Measurements from ENCODE around the gene ARIH2.

The ARIH2 gene

DNA sequence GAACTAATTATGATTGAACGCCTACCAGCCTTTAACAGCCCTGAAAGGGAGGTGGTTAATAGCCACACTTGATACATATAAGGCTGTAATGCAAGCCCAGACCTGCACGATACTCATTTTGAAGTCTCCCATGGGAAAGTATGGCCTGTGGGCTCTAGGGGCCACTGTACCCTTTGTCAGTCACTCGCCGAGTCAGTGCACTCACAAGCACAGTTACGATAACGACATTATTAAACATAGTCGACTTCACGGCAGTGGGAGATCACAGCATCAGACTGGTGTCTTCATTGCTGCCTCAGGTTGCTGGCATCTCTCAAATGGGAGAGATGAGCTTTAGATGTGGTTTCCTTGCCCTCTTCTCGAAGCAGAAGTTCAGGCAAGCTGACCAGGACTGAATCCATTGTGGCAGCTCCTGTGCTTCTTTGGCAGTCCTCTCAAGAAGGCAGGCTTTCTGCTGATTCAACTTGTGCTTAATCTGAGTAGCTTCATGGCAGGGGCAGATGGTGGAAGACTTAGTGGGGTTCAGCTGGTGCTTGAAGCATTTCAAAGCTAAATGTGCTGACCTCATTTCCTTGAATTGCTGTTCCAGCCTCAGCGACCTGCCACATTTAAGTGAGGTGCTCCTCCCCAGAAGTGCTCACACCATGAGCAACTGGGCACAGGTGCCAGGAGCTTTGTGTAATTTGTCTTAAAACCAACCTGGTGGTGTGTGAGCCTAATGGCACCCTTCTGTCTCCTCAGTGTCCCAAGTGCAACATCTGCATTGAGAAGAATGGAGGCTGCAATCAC lies 55.6 kb downstream of the ARIH2 start:
- no peak for DNase-seq

DNA sequence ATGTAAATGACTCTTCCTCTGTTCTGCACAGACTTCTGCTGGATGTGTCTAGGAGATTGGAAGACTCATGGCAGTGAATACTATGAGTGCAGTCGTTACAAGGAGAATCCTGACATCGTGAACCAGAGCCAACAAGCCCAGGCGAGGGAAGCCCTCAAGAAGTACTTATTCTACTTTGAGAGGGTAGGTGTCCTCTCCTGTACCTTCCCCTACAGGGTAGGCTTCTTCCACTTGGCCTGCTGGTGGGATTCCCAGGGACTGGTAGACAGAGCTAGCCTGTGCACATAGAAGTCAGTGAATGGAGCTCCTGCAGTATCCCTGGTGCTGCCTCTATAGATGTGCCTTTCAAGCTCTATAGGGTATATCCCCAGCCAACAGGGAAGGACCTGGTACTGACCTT lies 60.8 kb downstream of the ARIH2 start:
- no peak for DNase-seq

DNA sequence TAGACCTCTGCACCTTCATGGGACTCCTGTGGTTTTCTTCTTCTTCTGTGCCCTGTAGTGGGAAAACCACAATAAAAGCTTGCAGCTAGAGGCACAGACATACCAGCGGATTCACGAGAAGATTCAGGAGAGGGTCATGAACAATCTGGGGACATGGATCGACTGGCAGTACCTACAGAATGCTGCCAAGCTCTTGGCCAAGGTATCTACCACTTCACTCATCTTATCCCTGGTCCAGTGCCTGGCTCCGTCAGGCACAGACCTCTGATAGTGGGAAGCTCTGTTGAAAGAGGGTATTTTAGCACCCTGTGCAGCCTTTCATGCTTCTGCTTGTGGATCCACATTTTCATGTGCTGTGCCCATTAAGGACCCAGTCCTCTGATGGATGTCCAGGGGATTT lies 61.7 kb downstream of the ARIH2 start:
- DNase-seq: no peak

DNA sequence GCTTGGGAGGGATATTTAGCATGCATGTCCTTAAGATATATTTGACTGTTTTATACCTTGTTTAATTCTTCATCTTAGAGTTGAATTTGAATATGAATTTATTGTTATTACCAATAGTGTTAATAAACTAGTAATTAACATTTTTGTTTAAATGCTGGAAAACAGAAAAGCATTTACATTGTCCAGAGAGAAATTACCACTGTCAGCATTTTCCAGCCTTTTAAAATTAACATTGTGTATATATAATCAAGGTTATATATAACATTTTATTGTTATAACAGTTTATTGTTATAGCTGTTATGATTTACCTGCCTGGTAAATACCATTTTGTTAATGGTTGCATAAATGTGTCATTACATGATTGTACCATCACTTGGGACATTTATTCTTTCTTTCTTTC lies 63.4 kb downstream of the ARIH2 start:
- no peak for DNase-seq

DNA sequence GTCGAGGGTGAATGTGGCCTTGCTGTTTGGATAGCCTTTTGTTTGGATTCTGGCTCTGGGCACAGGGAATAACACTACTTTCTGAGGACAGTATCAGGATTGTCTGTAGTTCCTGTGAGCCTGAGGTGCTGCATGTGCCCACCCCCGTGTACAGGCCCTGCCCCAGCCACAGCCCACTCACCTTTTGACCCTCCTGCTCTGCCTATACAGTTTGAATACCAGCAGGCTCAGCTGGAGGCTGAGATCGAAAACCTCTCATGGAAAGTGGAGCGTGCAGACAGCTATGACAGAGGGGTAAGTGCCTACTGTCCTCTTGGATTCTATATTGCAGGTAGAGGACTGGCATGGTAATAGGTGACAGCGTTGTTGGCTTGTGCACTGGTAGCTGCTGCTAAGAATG lies 64.0 kb downstream of the ARIH2 start:
- DNase-seq: no peak

DNA sequence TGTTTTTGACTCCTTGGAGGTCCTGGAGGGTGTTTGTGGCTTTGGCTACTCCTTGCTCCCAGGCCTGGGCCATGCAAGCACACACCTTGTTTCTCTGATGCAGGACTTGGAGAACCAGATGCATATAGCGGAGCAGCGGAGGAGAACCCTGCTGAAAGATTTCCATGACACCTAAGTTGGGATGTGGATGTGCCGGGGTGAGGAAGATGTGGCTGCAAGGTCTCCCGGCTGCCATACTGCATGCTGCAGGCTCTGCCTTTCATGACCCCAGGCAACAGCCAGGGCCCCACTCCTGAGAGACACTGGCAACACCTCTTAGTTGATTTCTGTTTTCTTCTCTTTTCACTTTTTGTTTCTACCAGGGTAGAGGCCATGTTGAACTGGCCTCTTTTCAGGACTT lies 64.5 kb downstream of the ARIH2 start:
- DNase-seq: no peak

DNA sequence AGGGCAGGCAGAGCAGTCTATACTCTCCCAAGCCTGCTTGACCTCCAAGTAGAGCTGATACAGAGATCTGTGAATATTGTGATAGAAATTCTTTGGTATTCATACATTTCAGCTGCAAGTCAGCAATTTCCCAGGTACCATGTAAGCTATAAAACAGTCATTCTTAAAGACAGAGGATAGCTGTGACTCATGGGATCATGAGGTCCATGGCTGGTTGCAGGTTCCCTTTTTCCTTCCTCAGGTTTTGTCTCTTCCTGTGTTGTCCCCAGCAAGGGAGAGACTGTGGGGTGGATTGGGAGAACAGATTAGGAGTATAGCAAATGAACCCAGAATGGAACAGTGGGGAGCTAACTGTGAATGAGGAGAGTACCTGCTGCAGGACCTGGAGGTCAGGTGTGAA lies 66.0 kb downstream of the ARIH2 start:
- DNase-seq: peak; percentile 60 to 88 (median 80)

DNA sequence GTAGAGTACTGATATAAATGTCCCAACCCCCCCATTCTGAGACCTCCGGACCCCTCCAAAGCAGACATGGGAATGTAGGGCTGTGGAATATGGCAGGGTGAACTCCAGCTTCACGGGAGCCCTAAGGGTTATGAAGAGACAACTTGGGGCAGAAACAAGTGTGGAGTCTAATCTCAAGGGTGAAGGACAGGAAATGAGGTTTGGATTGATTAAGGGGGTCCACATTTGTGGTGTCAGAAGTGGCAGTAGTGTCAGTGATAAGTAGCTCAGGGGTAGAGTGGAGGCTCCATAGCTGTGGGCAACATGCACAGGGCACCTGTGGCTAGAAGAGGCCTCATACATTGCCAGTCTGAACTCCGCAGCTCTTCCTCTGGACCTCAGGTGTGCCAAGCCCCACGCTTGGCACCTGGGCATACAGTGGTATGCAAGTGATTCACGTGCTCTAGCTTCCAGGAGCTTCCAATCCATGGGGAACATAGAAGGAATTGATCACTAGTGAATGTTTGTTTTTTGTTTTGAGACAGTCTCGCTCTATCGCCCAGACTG lies 67.3 kb downstream of the ARIH2 start:
- DNase-seq: no peak

DNA sequence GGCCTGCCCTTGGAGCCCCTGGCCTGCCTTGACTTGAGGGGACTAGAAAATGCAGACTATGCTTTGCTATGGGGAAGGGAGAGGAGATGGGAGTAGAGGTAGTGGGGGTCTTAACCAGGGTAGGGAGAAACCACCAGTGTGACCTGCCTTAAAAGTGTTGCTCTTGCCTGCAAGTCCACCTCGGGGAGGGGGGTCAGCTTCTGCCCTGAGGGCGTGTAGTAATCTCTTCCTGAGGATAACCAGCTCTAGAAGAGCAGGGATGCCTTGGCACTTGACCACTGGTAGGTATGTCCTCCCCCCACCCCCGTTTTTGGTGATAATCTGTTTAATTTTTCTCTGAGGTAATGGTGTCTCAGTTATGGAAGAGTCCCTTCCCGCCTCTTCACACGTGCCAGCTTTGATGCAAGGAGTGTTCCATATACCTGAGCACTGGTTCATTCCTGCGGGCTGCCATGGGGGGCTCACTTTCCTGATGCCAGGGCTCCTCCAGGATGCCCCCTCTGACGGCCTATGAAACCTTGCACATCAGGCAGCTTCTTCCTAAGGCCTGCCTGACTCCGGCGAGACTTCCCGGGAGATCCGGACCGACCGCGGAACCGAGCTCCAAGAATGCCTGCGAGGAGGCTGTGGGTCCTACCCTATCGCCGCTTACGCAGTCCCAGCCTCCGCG lies 70.6 kb downstream of the ARIH2 start:
- DNase-seq: peak in 1 of 4 experiments; percentile 6

DNA sequence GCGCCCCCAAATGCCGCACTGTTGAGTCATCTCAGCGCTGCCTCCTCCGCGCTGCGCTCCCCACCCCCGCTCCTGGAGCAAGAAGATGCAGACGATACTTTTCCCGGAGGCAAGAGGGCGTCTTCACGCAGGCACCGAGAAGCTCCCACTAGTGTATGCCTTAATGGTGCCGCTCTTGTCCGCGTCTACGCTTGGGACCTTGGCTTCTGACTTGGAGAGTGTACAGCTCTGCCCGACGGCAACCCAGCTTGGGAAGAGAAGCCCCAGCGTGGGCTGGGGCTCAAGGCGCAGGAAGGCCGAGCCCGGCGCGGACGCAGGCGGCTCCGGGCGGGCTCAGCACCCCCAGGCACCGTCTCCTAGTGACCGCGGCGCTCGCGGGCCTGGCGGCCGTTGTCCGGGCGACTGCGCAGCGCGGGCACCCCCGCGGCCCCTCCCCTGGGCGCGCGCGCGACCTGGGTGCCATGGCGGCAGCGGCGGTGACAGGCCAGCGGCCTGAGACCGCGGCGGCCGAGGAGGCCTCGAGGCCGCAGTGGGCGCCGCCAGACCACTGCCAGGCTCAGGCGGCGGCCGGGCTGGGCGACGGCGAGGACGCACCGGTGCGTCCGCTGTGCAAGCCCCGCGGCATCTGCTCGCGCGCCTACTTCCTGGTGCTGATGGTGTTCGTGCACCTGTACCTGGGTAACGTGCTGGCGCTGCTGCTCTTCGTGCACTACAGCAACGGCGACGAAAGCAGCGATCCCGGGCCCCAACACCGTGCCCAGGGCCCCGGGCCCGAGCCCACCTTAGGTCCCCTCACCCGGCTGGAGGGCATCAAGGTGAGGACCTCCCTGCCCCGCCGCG lies 71.4 kb downstream of the ARIH2 start, which contains the start of gene P4HTM:
P4HTM (plus strand) TSS at position 446 of the 840 bp plus-strand sequence; CDS start at position 462, 16 bp downstream.
- peak; percentile 80 to 92 (median 87) for DNase-seq

DNA sequence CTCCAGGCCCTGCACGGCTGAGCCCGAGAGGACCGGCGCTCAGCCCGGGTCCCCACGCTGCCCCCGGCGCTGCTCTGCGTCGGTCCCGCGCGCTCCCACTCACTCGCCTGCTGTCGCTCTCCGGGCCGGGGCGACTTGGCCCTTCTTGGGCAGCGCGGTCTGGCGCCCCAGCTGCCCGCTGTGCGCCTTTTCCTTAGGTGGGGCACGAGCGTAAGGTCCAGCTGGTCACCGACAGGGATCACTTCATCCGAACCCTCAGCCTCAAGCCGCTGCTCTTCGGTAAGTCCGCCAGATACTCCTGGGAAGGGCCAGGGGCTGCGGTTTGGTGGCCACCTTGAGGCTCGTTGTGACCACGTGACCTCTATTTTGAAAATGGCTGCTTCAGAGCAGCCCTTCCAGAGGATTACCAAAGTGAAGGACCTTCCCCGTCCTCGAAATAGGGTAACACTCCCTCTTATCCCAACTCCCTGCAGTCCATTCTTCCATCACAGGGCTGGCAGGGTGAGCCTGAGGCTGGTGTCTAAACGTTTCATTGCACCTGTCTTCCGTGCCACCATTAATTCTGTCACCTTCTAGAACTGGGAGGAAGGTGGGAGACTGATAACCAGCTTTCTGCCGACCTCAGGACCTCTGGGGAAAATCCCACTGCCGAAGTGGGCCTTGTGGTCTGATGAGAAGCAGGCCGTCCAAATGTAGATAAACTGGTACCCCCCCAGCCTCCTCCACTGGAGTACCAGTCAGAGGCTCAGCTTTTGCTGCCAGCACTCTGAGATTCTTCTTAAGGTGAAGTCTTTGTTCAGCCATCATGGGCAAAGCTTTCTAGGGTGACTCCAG lies 72.2 kb downstream of the ARIH2 start:
- DNase-seq: peak; percentile 11 to 55 (median 40)

DNA sequence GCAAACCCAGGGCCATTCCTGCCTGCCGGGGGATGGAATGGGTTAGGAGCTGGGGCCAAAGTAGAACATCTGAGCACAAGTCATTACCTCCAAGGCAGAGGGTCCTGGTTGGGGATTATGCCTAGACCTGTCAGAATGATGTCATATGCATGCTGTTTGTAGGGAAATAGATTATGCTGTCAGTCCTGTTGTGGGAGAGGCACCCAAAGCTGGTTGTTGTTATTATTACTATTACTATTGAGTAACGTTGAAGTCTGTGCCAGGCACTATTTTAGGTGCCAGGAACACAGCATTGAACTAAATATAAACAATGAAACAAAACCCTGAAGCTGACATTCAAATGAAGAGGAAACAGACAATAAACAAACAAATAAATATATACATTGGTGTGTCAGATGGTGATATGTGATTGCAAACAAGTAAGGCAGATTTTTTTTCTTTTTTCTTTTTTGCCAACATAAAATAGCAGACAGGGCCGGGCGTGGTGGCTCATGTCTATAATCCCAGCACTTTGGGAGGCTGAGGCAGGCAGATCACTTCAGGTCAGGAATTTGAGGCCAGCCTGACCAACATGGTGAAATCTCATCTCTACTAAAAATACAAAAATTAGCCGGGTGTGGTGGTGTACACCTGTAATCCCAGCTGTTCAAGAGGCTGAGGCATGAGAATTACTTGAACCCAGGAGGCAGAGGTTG lies 73.4 kb downstream of the ARIH2 start:
- DNase-seq: peak in 1 of 4 experiments; percentile 14

DNA sequence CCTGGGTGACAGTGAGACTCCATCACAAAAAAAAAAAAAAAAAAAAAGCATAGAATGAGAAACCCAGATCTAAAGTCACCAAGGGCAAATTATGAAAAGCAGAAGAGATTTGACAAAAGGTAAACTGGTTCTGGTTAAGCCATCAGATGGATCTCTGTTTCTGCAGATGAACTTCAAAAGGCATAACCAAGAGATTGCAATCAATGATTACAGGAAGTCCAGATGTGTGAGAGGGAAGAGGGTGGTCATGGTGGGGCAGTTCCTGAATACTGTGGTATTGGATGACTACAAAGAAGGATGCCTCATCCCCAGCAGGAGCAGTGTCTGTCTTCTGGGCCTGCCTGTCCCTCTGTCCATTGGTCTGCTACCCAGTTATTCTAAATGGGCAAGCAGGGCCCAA lies 75.2 kb downstream of the ARIH2 start:
- peak in 3 of 4 experiments; percentile 22 to 39 (median 25) for DNase-seq

DNA sequence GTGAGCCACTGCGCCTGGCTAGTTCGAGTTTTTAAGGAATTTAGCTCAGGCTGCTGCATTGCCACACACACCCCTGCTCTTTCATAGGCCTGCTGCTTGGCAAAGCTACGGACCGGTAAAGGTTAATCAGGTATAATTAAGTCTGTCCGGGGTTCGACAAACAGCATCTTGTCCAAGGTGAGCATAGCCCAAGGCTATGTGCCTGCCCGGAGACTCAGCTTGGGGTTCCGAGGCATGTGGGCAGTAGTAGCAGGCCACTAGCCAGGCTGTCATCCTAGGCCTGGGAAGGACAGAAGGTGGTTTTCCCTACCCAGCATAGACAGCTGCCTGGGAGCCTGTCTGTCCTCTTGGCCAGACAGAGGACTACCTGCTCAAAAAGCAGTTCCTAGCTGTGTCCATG lies 78.0 kb downstream of the ARIH2 start:
- DNase-seq: no peak

DNA sequence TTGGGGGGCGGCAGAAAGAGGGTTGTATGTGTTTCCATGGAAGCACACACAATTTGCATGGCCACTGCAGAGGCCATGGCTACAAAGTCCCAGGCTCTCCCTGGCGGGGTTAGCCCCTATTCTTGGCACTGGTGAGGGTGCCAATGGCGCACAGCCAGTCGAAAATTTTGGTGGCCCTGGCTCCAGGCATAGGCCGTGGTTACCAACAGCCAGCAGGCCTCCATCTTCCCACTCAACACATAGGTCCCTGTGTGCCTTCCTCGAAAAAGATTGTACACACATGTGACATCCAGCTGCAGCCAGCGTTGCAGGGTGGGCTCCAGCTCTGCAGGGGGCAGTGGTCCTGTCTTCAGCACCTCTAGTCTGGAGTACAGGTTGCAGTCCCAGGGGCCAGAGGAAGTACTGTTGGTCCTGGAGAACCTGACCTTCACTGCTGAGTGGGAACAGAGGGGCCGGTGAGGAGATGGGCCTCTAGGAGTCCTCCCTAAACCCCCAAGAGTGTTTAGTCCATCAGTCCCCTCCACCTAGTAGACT lies 78.5 kb downstream of the ARIH2 start:
- no peak for DNase-seq

DNA sequence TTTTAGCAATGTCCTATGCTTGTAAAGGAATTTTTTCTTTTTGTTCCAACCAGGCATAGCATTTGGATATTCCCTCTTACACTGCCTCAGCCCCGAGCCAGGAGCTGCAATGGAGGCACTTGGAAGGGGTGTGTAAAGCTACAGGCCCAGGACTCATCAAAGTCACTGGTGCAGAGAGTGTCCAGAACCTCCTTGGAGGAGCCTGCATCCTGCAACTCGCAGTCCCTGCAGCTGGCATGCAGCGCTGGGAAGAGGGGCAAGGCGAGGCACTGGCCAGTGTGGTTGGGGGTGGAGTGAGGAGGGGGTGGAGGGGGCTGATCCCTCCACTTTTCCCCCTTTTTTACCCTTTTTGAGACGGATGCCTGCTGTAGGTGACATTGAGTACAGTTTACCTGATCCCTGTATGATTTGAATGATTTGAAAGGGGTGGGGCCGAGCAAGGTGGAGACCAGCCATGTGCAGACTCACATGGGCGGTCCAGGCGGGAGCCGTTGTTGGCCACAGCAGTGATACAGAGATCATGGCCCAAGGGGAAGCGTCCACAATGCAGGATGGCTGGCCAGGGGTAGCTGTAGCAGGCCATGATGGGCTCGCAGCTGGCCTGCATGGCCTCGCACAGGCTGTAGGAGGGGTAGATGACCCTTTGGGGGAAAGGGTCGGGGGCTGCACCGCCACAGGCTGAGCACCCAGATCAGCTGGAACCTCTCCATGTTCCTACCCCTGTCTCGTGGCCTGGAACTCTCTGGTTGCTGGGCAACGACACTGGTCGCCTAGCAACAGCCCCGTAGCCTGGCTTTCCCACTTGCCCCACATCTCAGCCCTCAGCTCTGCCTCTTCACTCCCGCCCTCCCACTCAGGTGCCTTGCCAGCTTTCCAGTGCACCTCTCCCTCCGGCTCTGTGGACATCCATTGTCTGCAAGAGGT lies 79.3 kb downstream of the ARIH2 start:
- DNase-seq: no peak

DNA sequence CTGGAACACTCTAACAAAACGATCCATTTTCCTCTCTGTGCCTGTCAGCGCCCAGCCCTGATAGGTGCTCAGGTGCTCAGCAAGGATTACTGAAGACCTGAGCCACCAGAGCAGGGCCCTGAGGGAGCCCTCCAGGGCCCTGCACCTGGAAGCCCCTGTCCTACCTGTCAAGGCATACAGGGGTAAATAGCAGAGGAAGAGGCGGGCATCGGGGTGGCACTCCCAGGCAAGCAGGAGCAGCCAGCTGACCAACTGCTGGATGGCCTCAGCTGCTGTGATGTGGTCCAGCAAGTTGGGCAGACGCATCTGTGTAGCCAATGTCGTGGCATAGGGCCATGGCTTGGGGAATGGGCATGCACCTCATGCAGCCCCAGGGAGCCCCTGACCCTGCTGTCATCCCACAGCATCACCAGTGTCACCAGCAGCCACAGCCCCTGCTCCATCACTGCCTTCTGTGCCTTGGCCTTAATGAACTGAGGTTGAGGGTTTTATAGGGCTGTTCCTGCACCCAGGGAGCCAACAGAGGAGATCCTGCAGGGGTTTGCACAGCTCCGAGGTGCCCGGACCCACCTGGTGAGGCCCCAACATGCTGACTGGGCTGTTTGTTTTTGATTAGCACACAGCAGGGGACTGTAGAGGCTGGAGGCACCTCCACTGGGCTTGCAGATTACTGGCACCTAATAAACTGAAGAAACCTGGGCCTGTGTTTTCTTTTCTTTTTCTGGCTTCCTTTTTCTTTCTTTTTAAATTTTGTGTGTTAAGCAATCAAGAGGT lies 80.6 kb downstream of the ARIH2 start:
- DNase-seq: no peak

DNA sequence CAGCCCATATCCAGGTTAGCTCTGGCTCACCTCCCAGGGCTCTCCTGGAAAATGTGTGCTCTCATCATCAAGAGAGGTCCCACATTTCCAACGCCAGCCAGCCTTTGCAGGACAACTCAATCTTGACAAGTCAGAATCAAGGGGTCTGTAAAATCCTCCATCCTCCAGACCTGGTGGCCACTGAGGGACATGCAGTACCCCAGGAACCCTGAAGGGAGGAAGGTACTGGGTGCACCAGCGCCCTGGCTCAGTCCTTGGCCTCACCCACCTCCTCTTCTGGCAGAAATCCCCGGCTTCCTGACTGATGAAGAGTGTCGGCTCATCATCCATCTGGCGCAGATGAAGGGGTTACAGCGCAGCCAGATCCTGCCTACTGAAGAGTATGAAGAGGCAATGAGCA lies 82.5 kb downstream of the ARIH2 start:
- no peak for DNase-seq
